Inflammatory macrophage treated with lipopolysaccharide for 4 hours (primary cell): ENCODE measurements around the gene FRMD1.

Experiments
- DNase-seq: peaks from one replicate; pipeline ENCODE4 v3.0.0-alpha.2; 2020

The FRMD1 gene

DNA sequence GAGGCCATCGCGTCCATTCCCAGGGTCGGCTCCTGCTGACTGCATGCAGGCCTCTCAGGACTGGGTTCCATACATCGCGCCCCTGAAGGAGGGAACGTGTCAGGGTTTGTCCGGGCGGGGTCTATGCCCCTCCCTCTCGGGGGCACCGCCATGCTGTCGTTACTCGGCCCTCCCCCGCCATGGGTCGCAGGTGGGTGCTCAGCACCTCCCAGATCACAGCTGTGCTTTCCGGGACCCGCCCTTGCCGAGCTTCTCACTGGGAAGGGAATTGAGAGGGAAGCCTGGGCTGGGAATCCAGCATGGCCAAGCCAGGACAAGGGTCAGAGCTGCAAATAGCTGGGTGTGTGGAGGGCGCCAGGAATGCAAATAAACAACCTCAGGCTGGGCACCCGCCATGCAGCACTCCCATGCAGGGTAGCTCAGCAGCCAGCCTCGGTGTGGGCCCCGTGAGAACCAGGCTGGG, at the start of gene FRMD1:
Gene FRMD1 (minus strand): TSS at position 270 of the 463 bp plus-strand sequence. CDS start 118 bp downstream, at position 152.
- no peak for DNase-seq

DNA sequence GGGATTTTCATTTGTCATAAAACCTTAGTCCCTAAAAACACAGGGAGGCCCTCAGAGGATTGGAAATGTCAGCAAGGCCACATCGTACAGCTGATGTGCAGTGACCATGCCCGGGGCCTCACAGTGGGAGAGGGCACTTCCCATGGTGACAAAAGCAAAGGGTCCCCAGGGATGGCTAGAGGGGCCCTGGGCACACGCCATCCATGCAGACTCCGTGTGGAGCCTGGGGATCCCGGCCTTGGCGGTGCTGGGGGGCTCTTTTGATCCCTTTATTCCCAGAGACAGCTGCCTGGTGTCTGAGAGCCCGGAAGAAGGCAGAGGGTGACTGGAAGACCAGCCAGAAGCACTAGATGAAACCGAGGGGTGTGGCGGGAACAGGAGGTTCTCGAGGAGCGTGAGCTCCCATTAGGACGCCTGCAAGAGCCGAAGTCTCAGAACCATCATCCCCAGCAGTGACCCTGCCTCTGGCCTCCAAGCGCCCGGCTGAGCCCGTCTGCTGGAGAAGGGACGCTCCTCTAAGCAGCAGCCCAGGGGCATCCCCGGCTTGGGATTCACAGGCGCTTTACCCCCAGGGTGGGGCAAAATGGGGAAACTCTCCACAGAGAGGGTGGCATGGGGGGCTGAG, 49.1 kb upstream of the FRMD1 start:
- no peak for DNase-seq

DNA sequence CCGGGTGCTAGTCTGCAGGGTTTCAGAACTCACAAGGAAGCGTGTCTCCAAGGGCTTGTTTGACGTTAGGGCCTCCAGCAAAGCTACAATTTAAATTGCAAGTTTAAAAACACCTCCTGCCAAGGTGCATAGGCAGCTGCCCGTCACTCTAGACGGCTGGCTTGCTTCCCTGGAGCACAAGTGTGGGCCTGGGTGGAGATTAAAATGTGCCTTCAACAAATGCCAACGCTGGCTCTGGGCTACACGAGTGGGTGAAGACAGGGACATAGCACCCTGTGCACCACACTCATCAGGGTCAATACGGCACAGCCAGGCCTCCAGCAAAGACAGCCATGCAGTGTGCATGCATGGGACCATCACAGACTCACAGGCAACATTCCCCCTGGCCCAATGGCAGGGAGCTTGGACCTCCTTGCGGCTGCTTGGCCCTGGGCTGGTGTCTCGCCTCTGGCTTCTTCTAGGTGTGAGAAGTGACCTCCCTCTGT, 48.4 kb upstream of the FRMD1 start:
- DNase-seq = no peak

- DNase-seq = no peak
These were observed 47.8 kb upstream of the FRMD1 start for GRCh38 chr6:168126566-168127383.

DNA sequence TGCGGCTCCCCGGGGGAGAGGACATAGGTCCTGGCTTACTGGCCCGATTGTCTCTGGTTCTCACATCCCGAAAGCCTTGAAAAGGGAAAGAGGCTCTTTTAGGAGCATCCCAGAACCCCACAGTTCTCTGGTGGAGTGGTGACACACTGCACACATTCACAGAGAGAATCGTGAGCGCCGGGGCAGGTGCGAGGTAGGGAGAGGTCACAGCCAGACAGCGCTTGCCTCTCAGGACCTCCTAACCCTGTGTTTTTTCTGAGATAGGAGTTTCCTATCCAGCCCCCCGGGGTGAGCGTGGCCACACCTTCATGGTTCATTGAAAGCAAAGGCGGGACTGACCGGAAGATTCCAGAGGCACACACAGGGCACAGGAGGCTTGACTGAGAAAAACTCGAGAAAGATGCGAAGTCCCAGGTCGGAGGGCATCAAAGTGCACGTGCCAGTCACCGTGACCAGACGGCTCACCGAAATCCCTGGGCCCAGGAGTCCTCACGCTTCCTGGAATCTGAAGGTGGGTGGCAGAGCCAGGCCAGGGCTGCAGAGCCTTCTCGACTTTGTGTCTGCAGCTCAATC, 46.5 kb upstream of the FRMD1 start:
- no peak for DNase-seq

DNA sequence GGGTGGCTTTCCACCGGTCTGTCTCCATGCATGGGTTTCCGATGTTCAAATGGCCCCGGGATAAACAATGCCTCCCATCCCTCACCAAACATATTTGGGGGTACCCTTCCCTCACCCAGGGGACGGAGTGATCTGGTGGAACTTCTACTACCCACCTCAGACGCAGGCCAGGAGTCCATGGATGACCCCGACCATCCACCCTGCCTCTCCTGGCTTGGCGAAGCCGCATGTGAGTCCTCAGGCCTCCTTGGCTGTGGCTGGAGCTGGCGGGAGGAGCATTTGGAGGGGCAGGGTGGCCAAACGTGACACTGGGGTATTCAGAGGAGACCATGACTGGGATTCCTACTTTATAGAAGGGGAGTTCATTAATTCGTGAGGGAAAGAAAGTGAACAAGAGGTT, 45.9 kb upstream of the FRMD1 start:
- DNase-seq = no peak

DNA sequence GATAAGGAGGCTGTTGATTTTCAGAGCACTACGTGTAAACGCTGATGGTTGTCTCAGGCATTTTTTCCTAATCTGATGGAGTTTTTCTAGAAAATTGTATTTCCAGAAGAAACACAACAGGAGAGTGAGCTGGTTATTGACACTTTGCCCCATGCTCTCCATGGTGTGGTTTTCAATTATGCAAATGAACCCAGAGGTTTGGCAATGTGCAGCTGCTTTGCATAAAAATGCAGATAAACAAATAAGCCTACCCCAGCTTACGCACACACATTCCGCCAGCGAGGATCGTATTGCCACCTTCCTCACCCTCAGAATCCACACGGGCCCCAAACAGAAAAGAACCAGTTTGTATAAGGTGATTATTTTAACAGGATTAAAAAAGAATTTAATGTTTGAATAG, 45.1 kb upstream of the FRMD1 start:
- DNase-seq = no peak

DNA sequence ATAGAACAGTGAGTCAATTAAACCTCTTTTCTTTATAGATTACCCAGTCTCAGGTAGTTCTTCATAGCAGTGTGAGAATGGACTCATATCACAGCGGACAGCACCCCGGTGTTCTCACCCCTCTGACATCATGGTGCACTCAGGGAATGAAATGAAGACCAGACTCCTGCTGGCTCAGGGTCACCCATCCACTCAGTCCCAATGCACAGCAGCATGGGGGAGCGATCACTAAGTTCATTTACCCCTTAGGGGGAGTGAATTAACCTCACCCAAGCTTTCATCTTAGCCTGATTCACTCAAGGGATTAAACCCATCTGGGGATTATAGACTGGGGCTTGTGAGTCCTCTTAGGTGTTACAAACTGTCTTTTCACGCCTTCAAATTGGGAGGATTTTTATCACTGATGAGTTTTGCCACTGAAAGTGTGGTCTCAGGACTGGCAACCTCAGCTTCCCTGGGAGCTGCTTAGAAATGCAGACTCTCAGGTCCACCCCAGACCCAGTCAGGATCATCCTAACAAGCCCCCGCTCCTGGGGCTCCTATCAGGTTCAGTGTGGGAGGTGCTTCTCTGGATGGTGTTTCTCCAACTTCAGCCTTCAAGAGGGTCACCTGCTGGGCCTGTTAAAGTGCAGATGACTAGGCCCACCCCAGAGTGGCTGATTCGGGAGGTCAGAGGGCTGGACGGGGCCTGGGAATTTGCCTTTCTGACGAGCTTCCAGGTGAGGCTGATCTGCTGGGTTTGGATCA, 44.3 kb upstream of the FRMD1 start:
- no peak for DNase-seq

- DNase-seq = no peak
These were observed 43.5 kb upstream of the FRMD1 start for GRCh38 chr6:168122521-168122920.

DNA sequence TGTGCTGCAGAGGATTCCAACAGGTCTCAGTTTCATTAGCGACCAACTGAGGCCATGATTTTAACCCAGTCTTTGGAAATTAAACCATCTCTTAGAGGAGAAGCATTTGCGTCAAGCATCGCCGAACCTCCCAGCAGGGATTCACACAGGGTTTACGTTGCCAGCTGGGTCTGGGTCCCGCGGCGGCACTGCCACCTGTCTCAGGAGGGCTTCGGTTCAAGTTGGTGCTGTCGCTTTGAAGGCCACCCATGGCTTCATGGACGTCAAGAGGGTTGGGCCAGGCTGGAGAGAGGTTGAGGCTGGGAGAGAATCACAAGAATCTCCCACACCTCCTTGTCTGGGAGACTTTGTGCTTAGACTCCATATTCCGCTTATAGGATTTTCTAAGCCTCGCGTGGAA, 43.0 kb upstream of the FRMD1 start:
- DNase-seq = no peak

- DNase-seq = no peak
These were observed 42.3 kb upstream of the FRMD1 start for GRCh38 chr6:168121303-168121665.

GRCh38 chr6:168120390-168121302, 41.6 kb upstream of the FRMD1 start:
- no peak for DNase-seq

- DNase-seq = no peak
These were observed 40.5 kb upstream of the FRMD1 start for GRCh38 chr6:168119539-168119938.

DNA sequence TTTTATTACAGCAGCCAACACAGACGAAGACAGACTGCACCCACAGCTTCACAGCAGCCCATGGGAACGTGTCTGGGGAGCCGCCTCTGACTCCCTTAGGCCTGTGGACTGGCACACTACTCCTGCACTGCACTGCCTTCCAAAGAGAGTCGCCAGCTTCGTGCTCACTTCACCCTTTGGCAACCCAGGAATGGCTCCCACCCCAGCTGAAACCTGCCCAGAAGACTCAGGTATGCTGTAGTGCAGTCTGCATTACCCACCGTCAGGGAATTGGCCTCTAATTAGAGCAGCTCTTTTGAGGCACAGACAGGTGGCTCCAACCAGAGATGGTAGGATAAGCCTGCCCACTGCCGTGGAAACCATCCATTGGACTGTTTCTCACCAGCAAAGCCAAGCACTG, 39.9 kb upstream of the FRMD1 start:
- DNase-seq = no peak

- DNase-seq = no peak
These were observed 38.9 kb upstream of the FRMD1 start for GRCh38 chr6:168117942-168118341.

GRCh38 chr6:168116975-168117899, 38.2 kb upstream of the FRMD1 start:
- DNase-seq = no peak

- DNase-seq = no peak
These were observed 37.5 kb upstream of the FRMD1 start for GRCh38 chr6:168116438-168116974.

DNA sequence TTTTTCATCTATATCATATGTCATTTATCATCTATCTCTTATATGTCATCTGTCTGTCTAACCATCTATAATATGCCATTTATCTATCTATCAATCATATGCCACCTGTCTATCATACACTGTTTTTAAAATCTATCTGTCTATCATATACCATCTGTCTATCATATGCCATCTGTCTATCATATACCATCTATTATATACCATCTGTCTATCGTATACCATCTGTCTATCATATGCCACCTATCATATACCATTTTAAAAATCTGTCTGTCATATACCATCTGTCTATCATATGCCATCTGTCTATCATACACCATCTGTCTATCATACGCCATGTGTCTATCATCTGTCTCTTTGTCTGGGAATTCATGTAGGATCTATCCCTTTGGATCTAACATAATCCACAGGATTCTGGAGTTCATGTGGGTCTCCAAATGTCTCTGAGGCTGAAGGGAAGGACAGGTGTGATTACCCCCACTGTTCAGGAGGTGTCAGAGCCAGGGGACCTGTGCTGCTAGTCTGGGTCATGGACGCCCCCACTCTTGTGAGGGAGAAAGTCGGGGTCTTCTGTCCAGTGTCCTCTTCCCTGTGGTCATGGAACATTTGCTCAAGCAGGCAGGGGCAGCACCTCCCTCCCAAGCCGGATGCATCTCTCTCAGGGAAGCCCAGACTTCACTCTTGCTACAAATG, 36.9 kb upstream of the FRMD1 start:
- DNase-seq = no peak

DNA sequence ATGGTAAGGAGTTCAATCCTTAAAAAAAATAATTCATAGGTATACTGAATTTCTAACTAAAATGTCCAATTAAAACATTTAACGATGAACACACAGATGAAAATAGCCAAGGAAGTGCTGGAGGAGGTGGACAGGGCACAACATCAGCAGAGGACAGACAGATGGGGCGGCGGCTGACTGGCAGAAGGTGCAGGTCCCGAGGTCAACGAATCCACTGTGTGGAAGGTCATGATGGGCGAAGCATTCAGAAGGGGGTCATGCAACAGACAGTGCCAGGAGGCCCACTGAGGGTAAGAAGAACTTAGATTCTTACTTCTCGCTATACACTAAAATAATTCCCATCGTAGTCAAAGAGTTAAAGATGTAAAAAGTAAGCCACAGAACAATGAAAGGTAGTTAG, 34.2 kb upstream of the FRMD1 start:
- DNase-seq = no peak

DNA sequence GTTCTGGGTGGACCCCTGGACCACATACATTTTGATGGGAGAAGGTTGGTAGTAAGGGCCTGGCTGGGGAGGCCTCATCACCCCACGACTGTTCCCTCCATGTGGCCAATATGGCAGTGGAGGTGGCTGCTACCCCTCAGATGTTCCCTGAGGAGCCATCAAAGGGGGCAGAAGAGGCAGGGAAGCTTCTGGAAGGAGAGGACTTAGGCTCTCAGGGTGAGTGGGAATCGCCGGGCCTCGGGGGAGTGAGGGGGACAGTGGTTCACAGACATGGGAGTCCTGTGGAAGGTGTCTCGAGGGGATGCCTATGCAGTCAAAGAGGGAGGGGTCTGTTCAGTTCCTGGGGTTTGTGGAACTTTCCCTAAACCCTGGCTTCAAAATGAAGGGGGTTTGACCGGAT, 32.9 kb upstream of the FRMD1 start:
- DNase-seq = no peak
